GM12878 (cell line): ENCODE measurements around the gene DCST1. TPM values are rescaled to one million over a fixed set of nuclear protein-coding genes. Genes with fewer than 3 reads are reported as not detected.

Source experiments
- ATAC-seq: fragments of 200-7000 bp; cut with Tn5 transposase; 3 replicates; pipeline ENCODE4 v1.9.1; 2020; ENCODE audit warnings: mild to moderate bottlenecking, moderate library complexity
- BruUV-seq: library from RNA; stranded (reverse); fragments of 400-500 nt; replicated peaks from 2 replicates; lab custom pipeline; 2021; lab: Mats Ljungman, UMichigan
- CTCF ChIA-PET: fragments of 300-600 bp; sonication (Branson Sonifier 250); formaldehyde crosslinking; extraction: SDS; loops from one replicate; lab custom pipeline; 2021; ENCODE audit warnings: inconsistent platforms; lab: Yijun Ruan, JAX
- POLR2A ChIA-PET: fragments of 350-600 bp; formaldehyde crosslinking; extraction: SDS; loops from one replicate; lab custom pipeline; 2021; ENCODE audit warnings: inconsistent platforms; lab: Charles Lee
- RAD21 ChIA-PET: fragments of 300-600 bp; sonication (Branson Sonifier 250); formaldehyde crosslinking; loops from one replicate; lab custom pipeline; 2023; ENCODE audit warnings: antibody characterized with exemption; ENCODE audit not compliant: unreplicated experiment; lab: Charles Lee
- SMC1A ChIA-PET: fragments of 300-600 bp; sonication (Branson Sonifier 250); formaldehyde crosslinking; loops from one replicate; lab custom pipeline; 2023; ENCODE audit not compliant: unreplicated experiment, uncharacterized antibody; lab: Charles Lee
- DNase-seq: peaks from one replicate; pipeline ENCODE4 v3.0.0-alpha.2; 2011; ENCODE audit warnings: low read depth, low spot score
- FAIRE-seq: peaks from 3 replicates; lab custom pipeline; 2011; peaks lifted over from hg19 to GRCh38; lab: Jason Lieb, UNC
- H2AFZ ChIP-seq: 2 replicates; pipeline ENCODE4 v1.6.0; 2011; ENCODE audit warnings: low read depth, low read length, control low read depth; ENCODE audit not compliant: control insufficient read depth
- H3K27ac ChIP-seq: 2 replicates; pipeline ENCODE4 v1.5.1; 2011; ENCODE audit warnings: control low read depth; ENCODE audit not compliant: control insufficient read depth, insufficient read depth
- H3K27me3 ChIP-seq, 2 experiments: replicated peaks in 1 of 2; 2 replicates each; pipeline versions ENCODE4 v1.6.0 to v1.6.1; 2011; ENCODE audit warnings: low read length in 1 of 2; ENCODE audit not compliant: control insufficient read depth in 2 of 2, insufficient read depth in 2 of 2
- H3K36me3 ChIP-seq, 2 experiments: 2 replicates each; pipeline ENCODE4 v1.5.1; 2011; ENCODE audit warnings: low read length in 1 of 2; ENCODE audit not compliant: control insufficient read depth in 2 of 2, insufficient read depth in 2 of 2
- H3K4me1 ChIP-seq: 2 replicates; pipeline ENCODE4 v1.6.1; 2011; ENCODE audit warnings: mild to moderate bottlenecking, low read length, moderate library complexity, mixed read lengths; ENCODE audit not compliant: control insufficient read depth, insufficient read depth
- H3K4me2 ChIP-seq: 2 replicates; pipeline ENCODE4 v1.6.0; 2011; ENCODE audit warnings: control low read depth; ENCODE audit not compliant: control insufficient read depth, insufficient read depth
- H3K4me3 ChIP-seq: fragments of 200-600 bp; sonication (generic); 2 replicates; pipeline ENCODE4 v1.5.1; 2016
- H3K79me2 ChIP-seq: 2 replicates; pipeline ENCODE4 v1.6.0; 2011; ENCODE audit warnings: low read length; ENCODE audit not compliant: control insufficient read depth, insufficient read depth
- H3K9ac ChIP-seq: 2 replicates; pipeline ENCODE4 v1.8.0; 2011; ENCODE audit warnings: low read length, control low read depth, mixed read lengths; ENCODE audit not compliant: control insufficient read depth, insufficient read depth
- H3K9me3 ChIP-seq: replicated peaks from 3 replicates; pipeline ENCODE4 v1.5.1; 2011; ENCODE audit warnings: mild to moderate bottlenecking, low read length; ENCODE audit not compliant: control insufficient read depth, insufficient read depth
- H4K20me1 ChIP-seq: 2 replicates; pipeline ENCODE4 v1.6.0; 2011; ENCODE audit not compliant: control insufficient read depth, insufficient read depth
- BACH1 ChIP-seq: fragments of 450-650 bp; IDR thresholded peaks from 2 replicates; pipeline ENCODE4 v1.6.1; 2017; ENCODE audit warnings: mild to moderate bottlenecking, borderline replicate concordance
- BCL11A ChIP-seq: IDR thresholded peaks from 2 replicates; pipeline ENCODE4 v1.6.1; 2011; ENCODE audit warnings: low read depth, low read length
- CREM ChIP-seq: IDR thresholded peaks from 2 replicates; pipeline ENCODE4 v1.6.1; 2014; ENCODE audit warnings: antibody characterized with exemption, low read depth
- FOXK2 ChIP-seq: fragments of 450-650 bp; IDR thresholded peaks from 2 replicates; pipeline ENCODE4 v1.6.1; 2017; ENCODE audit warnings: mild to moderate bottlenecking, moderate library complexity
- GABPA ChIP-seq: IDR thresholded peaks from 2 replicates; pipeline ENCODE4 v1.6.1; 2014; ENCODE audit warnings: antibody characterized with exemption, low read depth, mild to moderate bottlenecking, inconsistent platforms
- KDM1A ChIP-seq: fragments of 200-600 bp; sonication (generic); IDR thresholded peaks from 2 replicates; pipeline ENCODE4 v1.6.1; 2016; ENCODE audit warnings: borderline replicate concordance
- RFX5 ChIP-seq: IDR thresholded peaks from 2 replicates; pipeline ENCODE4 v1.6.1; 2011; ENCODE audit warnings: low read depth, low read length, improper control_type of control experiment
- SIX5 ChIP-seq: IDR thresholded peaks from 2 replicates; pipeline ENCODE4 v1.6.1; 2011; ENCODE audit warnings: mild to moderate bottlenecking, low read depth, low read length, moderate library complexity; ENCODE audit not compliant: severe bottlenecking
- SPI1 ChIP-seq: IDR thresholded peaks from 2 replicates; pipeline ENCODE4 v1.6.1; 2011; ENCODE audit warnings: low read depth, mild to moderate bottlenecking, low read length, moderate library complexity, borderline replicate concordance; ENCODE audit not compliant: insufficient read depth
- YY1 ChIP-seq: IDR thresholded peaks from 2 replicates; pipeline ENCODE4 v1.6.1; 2011; ENCODE audit warnings: low read depth, mild to moderate bottlenecking, low read length
- ZBTB33 ChIP-seq: fragments of 450-650 bp; IDR thresholded peaks from 2 replicates; pipeline ENCODE4 v1.6.1; 2017; ENCODE audit warnings: mild to moderate bottlenecking
- ZZZ3 ChIP-seq: IDR thresholded peaks from 2 replicates; pipeline ENCODE4 v1.6.1; 2011; ENCODE audit warnings: low read depth; ENCODE audit not compliant: control insufficient read depth, insufficient read length
- WGBS: methylation state at CpG from one replicate; pipeline ENCODE4 v1.1.6; 2016; ENCODE audit warnings: low lambda C conversion rate; ENCODE audit not compliant: insufficient replicate concordance, insufficient coverage; ENCODE audit errors: missing lambda C conversion rate; 5-methylcytosine and 5-hydroxymethylcytosine counted together
- in situ Hi-C: fragments of 300-500 bp; cut with MboI; formaldehyde crosslinking; loops from 9 replicates; pipeline ENCODE4 v1.14.3; 2018; ENCODE audit warnings: mixed read lengths
- intact Hi-C: fragments of 100-400 bp; cut with micrococcal nuclease; formaldehyde crosslinking; loops from one replicate; pipeline ENCODE4 v1.14.2; 2022; ENCODE audit not compliant: unreplicated experiment
- polyA plus RNA-seq, 11 experiments: library from polyadenylated mRNA; depleted of rRNA in 4 of 11; unstranded in 6 of 11; stranded (reverse) in 5 of 11; fragments of >200 nt; fragmentation: Nextera tagmentation in 4 of 11; fragmentation: Illumina TruSeq in 1 of 11; extraction: Ambion mirVana in 4 of 11; extraction: Trizol in 1 of 11; gene quantifications; 1 replicate in 1 of 11; 2 replicates in 10 of 11; pipeline versions ENCODE4 v1.2.1 to v1.2.3, GENCODE V29; 2011 to 2016; ENCODE audit warnings: inconsistent platforms in 2 of 11, missing spikeins in 2 of 11, low read depth in 1 of 11
- total RNA-seq, 4 experiments: library from RNA; depleted of rRNA in 3 of 4; stranded (reverse); fragments of >200 nt in 3 of 4; fragmentation: Illumina TruSeq in 1 of 4; extraction: Trizol in 1 of 4; gene quantifications; 2 replicates each; pipeline versions ENCODE4 v1.2.1 to v1.2.3, GENCODE V29; 2013 to 2021
- TF ChIP-seq, protein P1 (sequence below): fragments of 450-650 bp; IDR thresholded peaks from 2 replicates; pipeline ENCODE4 v1.6.1; 2017; ENCODE audit warnings: borderline replicate concordance

The DCST1 gene
- total and polyA plus RNA-seq, 10 of the 15 experiments (the other 5 are each of a cell fraction or from before 2014, with no cell fraction given) = not detected

DNA sequence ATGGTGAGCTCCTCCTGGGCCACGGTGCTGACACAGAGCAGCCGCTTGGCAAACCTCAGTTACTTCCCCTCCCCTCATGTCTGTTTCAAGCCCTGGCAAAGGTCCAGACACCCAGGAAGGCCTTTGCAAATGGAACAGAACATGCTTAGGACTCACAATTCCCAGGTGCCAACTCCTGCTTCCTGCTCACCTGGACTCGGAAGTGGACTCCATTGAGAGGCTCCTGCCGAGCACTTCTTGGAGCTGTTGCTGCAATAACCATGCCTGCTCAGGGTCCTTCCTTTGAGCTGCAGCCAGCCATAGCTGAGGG, 10.7 kb upstream of the DCST1 start:
- 54% methylated on average over 4 of the region's 4 CpGs for WGBS
- no TSS peak for BruUV-seq
- H3K9me3 ChIP-seq = no peaks in the 10 kb centered on the region
- RAD21 ChIA-PET = interaction anchor here (1.6 kb wide), 1 partner anchor 21 kb away, joined by 5 read pairs; no protein-coding TSS in a partner anchor
- H3K27me3 ChIP-seq = no peaks in the 10 kb centered on the region; a peak in 1 of 4 replicates
- intact Hi-C loops = no loop called here
- no peak overlapping the region for H2AFZ ChIP-seq
- H4K20me1 ChIP-seq = no peaks in the 10 kb centered on the region
- no peak overlapping the region for H3K4me2 ChIP-seq
- H3K9ac ChIP-seq = no peak overlapping the region
- ATAC-seq (no peak), DNase-seq (no peak), FAIRE-seq (no peak)
- in situ Hi-C loops = no loop called here
- no peak overlapping the region for H3K4me3 ChIP-seq
- SMC1A ChIA-PET = interaction anchor here (0.7 kb wide), 1 partner anchor 62 kb away, joined by 3 read pairs; the partner anchor contains the start of gene PYGO2
- H3K4me1 ChIP-seq = peaks cover 3% of the 10 kb centered on the region
- no peaks in the 10 kb centered on the region for H3K36me3 ChIP-seq
- CTCF ChIA-PET = interaction anchor here (0.9 to 2.8 kb wide), 5 partner anchors 27 to 171 kb away, joined by 3 to 9 read pairs (median 3); partner anchors contain the start of gene ADAM15
- TF ChIP-seq SPI1 = no peak
- no peak for TF ChIP-seq BCL11A
- TF ChIP-seq, protein P1, sequence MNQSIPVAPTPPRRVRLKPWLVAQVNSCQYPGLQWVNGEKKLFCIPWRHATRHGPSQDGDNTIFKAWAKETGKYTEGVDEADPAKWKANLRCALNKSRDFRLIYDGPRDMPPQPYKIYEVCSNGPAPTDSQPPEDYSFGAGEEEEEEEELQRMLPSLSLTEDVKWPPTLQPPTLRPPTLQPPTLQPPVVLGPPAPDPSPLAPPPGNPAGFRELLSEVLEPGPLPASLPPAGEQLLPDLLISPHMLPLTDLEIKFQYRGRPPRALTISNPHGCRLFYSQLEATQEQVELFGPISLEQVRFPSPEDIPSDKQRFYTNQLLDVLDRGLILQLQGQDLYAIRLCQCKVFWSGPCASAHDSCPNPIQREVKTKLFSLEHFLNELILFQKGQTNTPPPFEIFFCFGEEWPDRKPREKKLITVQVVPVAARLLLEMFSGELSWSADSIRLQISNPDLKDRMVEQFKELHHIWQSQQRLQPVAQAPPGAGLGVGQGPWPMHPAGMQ = no peak
- no peak for TF ChIP-seq BACH1
- no peak for TF ChIP-seq SIX5
- no peak for TF ChIP-seq GABPA
- TF ChIP-seq KDM1A = no peak
- no peak for TF ChIP-seq ZBTB33
- no peak for TF ChIP-seq CREM
- no peak for TF ChIP-seq FOXK2
- no peak for TF ChIP-seq ZZZ3
- no peak for TF ChIP-seq RFX5
- no peak for TF ChIP-seq YY1
- H3K27ac ChIP-seq = no peak overlapping the region
- POLR2A ChIA-PET = interaction anchor here (0.5 kb wide), 1 partner anchor 12 kb away, joined by 3 read pairs; no protein-coding TSS in a partner anchor
- no peaks in the 10 kb centered on the region for H3K79me2 ChIP-seq
